GM12864 (cell line): ENCODE data around the gene PRKCQ.

Experiments used
- DNase-seq: peaks from one replicate; pipeline ENCODE4 v3.0.0-alpha.2; 2011; ENCODE audit warnings: low read depth
- H3K4me3 ChIP-seq: 2 replicates; pipeline ENCODE4 v1.5.1; 2011; ENCODE audit warnings: mild to moderate bottlenecking, low read depth, low read length, control low read depth
- TF ChIP-seq, protein P1 (sequence below): IDR thresholded peaks from 2 replicates; pipeline ENCODE4 v1.5.1; 2011; ENCODE audit warnings: low read depth, mild to moderate bottlenecking, moderate library complexity, low read length, control low read depth, inconsistent platforms; ENCODE audit errors: missing control alignments

The PRKCQ gene

DNA sequence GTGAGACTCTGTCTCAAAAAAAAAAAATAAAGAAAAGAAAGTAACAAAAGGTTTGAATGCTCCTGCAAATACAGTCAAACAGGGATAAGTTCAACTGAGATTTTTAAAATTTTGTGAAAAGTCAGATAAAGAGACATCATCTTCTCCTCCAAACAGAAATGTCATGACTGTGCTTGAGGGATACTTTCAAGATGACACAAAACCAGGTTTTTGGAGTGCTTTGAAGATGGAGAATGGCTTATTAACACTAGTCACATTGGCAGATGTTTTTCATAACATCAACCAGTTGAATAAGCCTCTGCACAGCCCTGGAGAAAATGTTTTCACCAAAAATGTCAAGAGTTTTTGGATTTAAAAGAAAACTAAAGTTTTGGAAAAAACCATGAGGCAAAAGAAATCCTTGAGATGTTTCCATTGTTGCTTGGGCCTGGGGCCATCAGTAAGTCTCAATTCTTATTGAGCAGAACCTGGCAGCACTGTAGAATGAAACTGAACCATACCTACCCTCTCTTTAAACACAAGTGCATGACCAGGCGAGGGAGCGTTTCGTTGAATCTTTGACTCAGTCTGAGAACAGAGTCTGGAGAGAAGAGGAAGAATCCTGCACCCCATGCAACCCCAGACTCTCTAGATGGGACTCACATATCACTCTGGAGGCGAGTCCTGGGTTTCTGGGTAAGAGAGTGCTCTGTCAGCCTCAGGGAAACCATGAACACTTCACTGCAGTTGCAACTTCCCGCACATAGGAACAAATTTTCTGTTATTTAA lies 37.4 kb upstream of the PRKCQ start:
- no peak overlapping the region for H3K4me3 ChIP-seq
- TF ChIP-seq, protein P1, sequence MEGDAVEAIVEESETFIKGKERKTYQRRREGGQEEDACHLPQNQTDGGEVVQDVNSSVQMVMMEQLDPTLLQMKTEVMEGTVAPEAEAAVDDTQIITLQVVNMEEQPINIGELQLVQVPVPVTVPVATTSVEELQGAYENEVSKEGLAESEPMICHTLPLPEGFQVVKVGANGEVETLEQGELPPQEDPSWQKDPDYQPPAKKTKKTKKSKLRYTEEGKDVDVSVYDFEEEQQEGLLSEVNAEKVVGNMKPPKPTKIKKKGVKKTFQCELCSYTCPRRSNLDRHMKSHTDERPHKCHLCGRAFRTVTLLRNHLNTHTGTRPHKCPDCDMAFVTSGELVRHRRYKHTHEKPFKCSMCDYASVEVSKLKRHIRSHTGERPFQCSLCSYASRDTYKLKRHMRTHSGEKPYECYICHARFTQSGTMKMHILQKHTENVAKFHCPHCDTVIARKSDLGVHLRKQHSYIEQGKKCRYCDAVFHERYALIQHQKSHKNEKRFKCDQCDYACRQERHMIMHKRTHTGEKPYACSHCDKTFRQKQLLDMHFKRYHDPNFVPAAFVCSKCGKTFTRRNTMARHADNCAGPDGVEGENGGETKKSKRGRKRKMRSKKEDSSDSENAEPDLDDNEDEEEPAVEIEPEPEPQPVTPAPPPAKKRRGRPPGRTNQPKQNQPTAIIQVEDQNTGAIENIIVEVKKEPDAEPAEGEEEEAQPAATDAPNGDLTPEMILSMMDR = no peak
- DNase-seq = no peak

DNA sequence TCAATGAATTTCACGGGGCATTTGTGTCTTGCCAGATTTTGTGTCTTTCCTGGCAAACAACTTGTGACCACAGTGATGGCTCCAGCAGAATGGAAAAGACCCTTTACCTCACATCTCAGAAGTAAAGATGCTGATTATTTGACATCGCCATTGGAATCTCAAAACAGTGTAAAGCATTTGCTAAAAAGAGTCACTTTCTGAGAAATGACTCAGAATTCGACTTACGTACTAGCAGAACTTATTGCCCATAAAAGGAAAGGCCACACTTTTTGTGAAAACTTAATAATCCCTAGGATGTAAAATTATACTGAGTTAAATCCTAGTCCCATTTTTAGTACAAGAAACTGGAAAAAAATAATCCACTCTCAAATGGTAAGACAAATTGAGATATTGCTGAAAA lies 35.9 kb upstream of the PRKCQ start:
- no peak overlapping the region for H3K4me3 ChIP-seq
- TF ChIP-seq, protein P1 = no peak
- no peak for DNase-seq

DNA sequence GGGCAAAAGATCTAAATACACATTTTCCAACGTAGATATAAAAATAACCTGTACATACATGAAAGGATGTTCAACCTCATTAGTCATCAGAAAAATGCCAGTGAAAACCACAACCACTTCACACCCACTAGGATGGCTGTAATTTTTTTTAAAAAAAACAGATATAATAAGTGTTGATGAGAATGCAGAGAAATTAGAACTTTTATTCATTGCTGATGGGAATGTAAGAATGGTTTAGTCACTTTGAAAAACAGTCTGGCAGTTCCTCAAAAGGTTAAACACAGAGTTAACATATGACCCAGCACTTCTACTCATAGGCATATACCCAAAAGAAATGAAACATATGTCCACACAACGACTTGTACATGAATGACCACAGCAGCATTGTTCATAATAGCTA lies 32.3 kb upstream of the PRKCQ start:
- no peak for DNase-seq
- no peak overlapping the region for H3K4me3 ChIP-seq
- TF ChIP-seq, protein P1 = no peak

DNA sequence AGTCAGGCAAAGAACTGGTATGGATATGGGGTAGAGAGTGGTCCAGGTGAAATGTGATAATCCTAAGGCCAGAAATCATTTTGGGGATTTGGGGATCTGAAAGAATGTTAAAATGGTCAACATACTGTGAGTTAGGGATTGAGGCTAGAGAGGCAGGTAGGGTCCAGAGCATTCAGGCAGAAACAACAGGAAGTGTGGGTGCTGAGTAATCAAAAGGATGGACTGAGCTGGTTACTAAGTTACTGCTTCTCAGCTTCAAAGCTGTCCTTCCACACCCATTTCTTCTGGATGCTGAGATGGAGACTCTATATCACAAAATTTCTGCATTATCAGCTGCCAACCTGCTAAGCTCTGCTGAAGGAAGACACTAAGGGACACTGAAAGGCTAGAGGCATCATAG lies 30.6 kb upstream of the PRKCQ start:
- no peak overlapping the region for H3K4me3 ChIP-seq
- TF ChIP-seq, protein P1 = no peak
- no peak for DNase-seq

DNA sequence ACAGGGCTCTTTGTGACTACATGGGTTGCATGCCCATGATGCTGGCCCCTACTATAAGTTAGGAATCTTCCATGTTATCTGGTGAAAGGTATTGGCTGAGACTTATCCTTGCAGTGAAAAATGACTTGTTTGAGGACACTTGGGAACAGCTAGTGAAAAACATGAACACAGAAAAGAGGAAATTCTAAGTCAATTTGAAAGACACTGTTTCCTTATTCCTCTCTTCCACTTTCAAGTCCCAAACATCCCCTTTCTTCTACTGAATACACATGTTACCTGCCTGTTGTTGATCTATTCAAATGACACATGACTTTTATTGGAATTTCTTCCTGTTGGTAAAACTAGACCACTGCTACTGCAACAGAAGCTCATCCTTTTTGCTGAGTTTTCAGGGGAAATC lies 29.5 kb upstream of the PRKCQ start:
- TF ChIP-seq, protein P1 = no peak
- no peak for DNase-seq
- H3K4me3 ChIP-seq = no peak overlapping the region

DNA sequence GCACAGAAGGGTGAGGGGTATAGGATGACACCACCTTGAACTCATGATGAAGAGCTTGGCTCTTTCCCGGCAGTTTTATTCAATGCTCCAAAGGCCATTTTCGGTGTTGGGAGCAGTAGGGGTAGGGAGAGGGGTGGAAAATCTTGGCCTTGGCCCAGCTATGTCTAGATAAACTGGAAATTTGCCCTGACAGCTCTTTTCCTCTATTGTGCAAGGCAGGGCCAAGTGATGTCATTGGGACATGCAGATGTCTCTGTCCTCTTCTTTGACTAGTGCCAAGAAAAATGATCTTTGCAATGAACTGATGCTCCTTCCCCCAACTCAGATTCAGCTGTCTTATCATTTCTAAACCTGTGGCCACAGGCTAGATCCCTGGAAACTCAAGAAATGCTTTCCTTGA lies 27.7 kb upstream of the PRKCQ start:
- TF ChIP-seq, protein P1 = no peak
- no peak overlapping the region for H3K4me3 ChIP-seq
- DNase-seq = no peak

DNA sequence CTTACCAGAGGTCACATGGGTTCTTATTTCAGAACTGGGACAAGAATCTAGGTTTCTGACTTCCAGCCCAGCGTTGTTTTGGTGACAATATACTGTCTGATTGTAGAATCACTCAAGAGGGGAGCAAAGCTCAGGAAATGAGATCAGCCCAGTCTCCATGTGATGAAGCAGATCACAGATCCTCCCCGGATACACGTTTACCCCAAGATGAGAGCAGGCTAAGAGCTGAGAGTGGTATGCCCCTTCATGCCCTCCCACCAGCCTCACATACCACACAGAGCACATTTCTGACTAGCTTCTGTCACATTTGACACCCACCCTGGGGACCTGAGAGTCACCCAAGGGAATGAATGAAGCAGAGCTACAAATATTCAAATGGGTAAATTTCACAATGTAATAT lies 27.1 kb upstream of the PRKCQ start:
- no peak overlapping the region for H3K4me3 ChIP-seq
- no peak for DNase-seq
- TF ChIP-seq, protein P1 = no peak
